PFSK-1 (cell line): ENCODE data around the gene SLC7A10.

Source experiments
- FOXP2 ChIP-seq: optimal IDR thresholded peaks from 2 replicates; pipeline ENCODE3; 2011; ENCODE audit warnings: borderline replicate concordance, control low read depth, inconsistent platforms; ENCODE audit not compliant: insufficient read depth; ENCODE audit errors: extremely low read length, extremely low read depth
- POLR2AphosphoS5 ChIP-seq: IDR thresholded peaks from 2 replicates; pipeline ENCODE4 v1.6.1; 2012; ENCODE audit warnings: low read depth, mild to moderate bottlenecking, control low read depth, low read length, moderate library complexity
- REST ChIP-seq, 2 experiments: IDR thresholded peaks; 2 replicates each; pipeline versions ENCODE4 v1.6.1 to v1.8.0; 2011 to 2012; ENCODE audit warnings: low read depth in 2 of 2, low read length in 2 of 2, control low read depth in 1 of 2, inconsistent platforms in 1 of 2, mild to moderate bottlenecking in 1 of 2, moderate library complexity in 1 of 2; ENCODE audit not compliant: insufficient read depth in 1 of 2
- SIN3A ChIP-seq: IDR thresholded peaks from 2 replicates; pipeline ENCODE4 v1.6.1; 2012; ENCODE audit warnings: mild to moderate bottlenecking, low read length, moderate library complexity, borderline replicate concordance; ENCODE audit not compliant: insufficient read depth
- TAF1 ChIP-seq: IDR thresholded peaks from 2 replicates; pipeline ENCODE4 v1.6.1; 2012; ENCODE audit warnings: low read length, control low read depth, borderline replicate concordance; ENCODE audit not compliant: insufficient read depth

The SLC7A10 gene

GRCh38 chr19:33267706-33268105 lies 42.1 kb upstream of the SLC7A10 start:
- TF ChIP-seq POLR2AphosphoS5 (no peak), FOXP2 (no peak), TAF1 (no peak), SIN3A (no peak), REST (IDR thresholded peaks at IDR 0.05; ENCODE audit: insufficient read depth in 1 of 2, low read depth in 2 of 2, low read length in 2 of 2) (no peak)

GRCh38 chr19:33266974-33267484 lies 41.4 kb upstream of the SLC7A10 start:
- TF ChIP-seq SIN3A (no peak), FOXP2 (no peak), POLR2AphosphoS5 (no peak), REST (IDR thresholded peaks at IDR 0.05; ENCODE audit: insufficient read depth in 1 of 2, low read depth in 2 of 2, low read length in 2 of 2) (no peak), TAF1 (no peak)

DNA sequence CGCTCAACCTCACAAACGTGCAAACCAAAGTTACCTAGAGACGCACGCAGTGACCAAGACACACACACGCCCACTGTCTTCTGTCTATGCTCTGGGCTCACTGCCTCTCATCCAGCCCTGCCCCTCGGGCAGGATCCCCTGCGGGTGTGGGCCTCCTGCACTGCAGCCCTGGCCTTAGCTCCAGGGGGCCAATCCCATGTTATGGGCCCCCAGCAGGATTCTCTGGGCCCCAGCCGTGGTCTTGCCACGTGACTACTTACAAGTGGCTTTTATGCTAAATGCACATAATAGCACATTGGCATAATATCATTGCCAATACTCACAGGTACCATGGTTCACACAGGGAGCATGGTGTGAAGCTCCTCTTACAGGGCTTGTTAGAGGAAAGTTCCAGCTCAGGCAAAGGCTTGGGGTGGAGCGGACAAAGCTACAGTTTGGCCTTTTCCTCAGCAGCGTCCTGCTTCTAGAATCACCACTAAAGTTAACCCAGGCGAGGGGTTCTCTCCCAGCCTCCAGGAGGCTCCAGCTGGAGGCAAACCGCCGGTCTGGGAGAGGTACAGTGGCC lies 39.3 kb upstream of the SLC7A10 start:
- no peak for TF ChIP-seq TAF1
- TF ChIP-seq FOXP2 = no peak
- TF ChIP-seq REST (IDR thresholded peaks at IDR 0.05; ENCODE audit: insufficient read depth in 1 of 2, low read depth in 2 of 2, low read length in 2 of 2) = no peak
- TF ChIP-seq POLR2AphosphoS5 = no peak
- no peak for TF ChIP-seq SIN3A

DNA sequence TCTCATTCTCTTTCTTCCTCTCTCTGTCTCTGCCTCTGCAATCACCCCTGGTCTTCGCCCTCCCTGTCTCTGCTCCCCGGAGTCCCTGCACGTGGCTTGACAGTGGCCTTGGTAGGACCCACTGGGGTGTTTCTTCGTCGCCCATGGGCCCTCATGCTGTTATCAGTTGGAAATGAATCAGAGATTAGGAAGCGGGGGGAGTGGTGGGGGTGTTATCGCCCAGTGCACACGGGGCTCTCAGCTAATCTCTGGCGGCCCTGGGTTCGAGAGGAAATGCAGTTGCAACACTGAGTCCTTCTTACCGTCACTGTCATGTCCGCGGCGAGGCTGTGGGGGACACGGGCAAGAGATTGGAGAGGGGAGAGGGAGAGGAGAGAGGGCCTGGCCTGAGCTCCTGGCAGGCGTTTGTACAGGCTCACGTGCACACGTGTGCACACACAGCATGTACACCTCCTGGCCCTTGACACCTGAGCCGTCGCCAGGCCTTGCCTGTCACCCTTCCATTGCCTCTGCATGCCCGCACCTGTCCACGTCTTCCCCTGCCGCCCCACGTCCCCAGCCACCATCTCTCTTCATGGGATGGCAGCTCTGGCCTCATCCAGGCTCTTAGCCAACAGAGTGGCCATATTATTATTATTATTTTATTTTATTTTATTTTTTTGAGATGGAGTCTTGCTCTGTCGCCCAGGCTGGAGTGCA lies 37.8 kb upstream of the SLC7A10 start:
- TF ChIP-seq SIN3A = no peak
- TF ChIP-seq FOXP2 = no peak
- no peak for TF ChIP-seq REST (IDR thresholded peaks at IDR 0.05; ENCODE audit: insufficient read depth in 1 of 2, low read depth in 2 of 2, low read length in 2 of 2)
